GM12892 (cell line): ENCODE measurements around the gene DEPDC4.

Experiments used
- DNase-seq: peaks from one replicate; pipeline ENCODE4 v3.0.0; 2011; ENCODE audit not compliant: insufficient read length
- FAIRE-seq: peaks from 2 replicates; lab custom pipeline; 2011; peaks lifted over from hg19 to GRCh38; lab: Jason Lieb, UNC
- POLR2A ChIP-seq: IDR thresholded peaks from 2 replicates; pipeline ENCODE4 v1.6.1; 2011; ENCODE audit warnings: low read depth, low read length, control low read depth
- POLR2AphosphoS5 ChIP-seq: IDR thresholded peaks from 2 replicates; pipeline ENCODE4 v1.6.1; 2011; ENCODE audit warnings: low read depth, low read length, control low read depth
- TAF1 ChIP-seq: IDR thresholded peaks from 2 replicates; pipeline ENCODE4 v1.6.1; 2011; ENCODE audit warnings: low read depth, mild to moderate bottlenecking, control low read depth, low read length, borderline replicate concordance

The DEPDC4 gene

GRCh38 chr12:100200463-100201181, 66.3 kb downstream of the DEPDC4 start, which contains the start of gene ACTR6:
Gene ACTR6, plus strand, starts transcription at chr12:100200815. Its CDS starts 37 bp downstream, at chr12:100200852.
- DNase-seq, result peak; percentile 61
- TF ChIP-seq POLR2A (peak; percentile 74), POLR2AphosphoS5 (peak; percentile 79), TAF1 (peak; percentile 69; the same call in 1 of the 2 replicates)
- FAIRE-seq, result peak; percentile 89

GRCh38 chr12:100199347-100200149, 67.3 kb downstream of the DEPDC4 start:
- no peak for TF ChIP-seq POLR2A
- no peak for TF ChIP-seq POLR2AphosphoS5
- no peak for TF ChIP-seq TAF1
- FAIRE-seq (peak; percentile 38), DNase-seq (peak; percentile 71)

DNA sequence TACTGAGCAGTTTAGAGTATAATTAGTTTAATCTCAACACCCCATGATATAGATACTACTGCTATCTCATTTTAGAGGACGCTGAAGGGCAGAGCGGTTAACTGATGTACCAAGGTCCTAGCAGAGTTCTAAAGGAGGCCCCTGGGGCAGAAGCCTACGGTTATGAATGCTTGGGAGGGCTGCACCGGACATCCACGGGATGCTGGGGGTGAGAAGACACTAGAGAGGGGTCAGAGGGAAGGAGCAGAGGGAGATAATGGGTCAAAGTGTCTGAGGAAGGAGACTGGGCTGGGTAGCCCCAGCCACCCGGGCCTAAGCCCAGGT, 67.9 kb downstream of the DEPDC4 start:
- FAIRE-seq (no peak), DNase-seq (peak; percentile 7)
- TF ChIP-seq POLR2AphosphoS5 (no peak), TAF1 (no peak)

DNA sequence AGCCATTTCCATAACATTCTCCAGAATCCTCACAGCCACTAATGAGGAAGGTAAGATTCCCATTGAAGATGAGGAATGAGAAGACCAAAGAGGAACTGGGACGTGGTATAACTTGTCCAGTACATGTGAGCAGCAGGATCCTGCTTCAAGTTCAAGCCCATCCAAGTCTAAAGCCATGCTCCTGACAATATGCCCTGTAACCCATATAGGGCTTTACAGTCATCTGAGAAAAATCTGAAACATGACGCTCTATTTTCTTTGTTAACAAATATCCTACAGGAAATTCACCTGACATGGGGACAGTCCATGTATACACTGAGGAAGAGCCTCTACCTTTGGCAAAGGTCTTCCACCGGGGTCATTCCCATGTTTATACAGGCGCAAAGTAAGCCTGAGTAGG, 69.4 kb downstream of the DEPDC4 start:
- TF ChIP-seq POLR2A (no peak), TAF1 (no peak), POLR2AphosphoS5 (no peak)
- no peak for DNase-seq
- FAIRE-seq, result no peak

GRCh38 chr12:100193085-100193484, 73.8 kb downstream of the DEPDC4 start:
- no peak for FAIRE-seq
- DNase-seq, result no peak
- TF ChIP-seq POLR2A, result no peak
- TF ChIP-seq POLR2AphosphoS5, result no peak
- TF ChIP-seq TAF1, result no peak
